Measurements from ENCODE around the gene CEACAM16. TPM values are rescaled to one million over a fixed set of nuclear protein-coding genes. Genes with fewer than 3 reads are reported as not detected.

The CEACAM16 gene
- total and polyA plus RNA-seq, 10 donors: not detected

GRCh38 chr19:44725251-44725650 is 26.3 kb downstream of the CEACAM16 start:
- 19 to 57% (median 31%) methylated on average over 8 to 18 of the region's 18 CpGs for WGBS, 5 donors
- H3K36me3 ChIP-seq: no peaks in the 10 kb centered on the region
- peaks cover 34 to 91% (median 64%) of the 10 kb centered on the region in 6 donors for H3K4me1 ChIP-seq
- peak overlapping the region in 6 of 8 donors; percentile 15 to 77 (median 60) for H3K27ac ChIP-seq
- H3K9me3 ChIP-seq: no peaks in the 10 kb centered on the region
- no peak for TF ChIP-seq CTCF (IDR thresholded peaks at IDR 0.05 in 8 of 11, conservative IDR thresholded peaks at IDR 0.05 in 3 of 11)
- no peak for TF ChIP-seq POLR2A (IDR thresholded peaks at IDR 0.05)
- TF ChIP-seq POLR2AphosphoS5 (IDR thresholded peaks at IDR 0.05): peak in 2 of 3 donors; percentile 50 to 61
- intact Hi-C loops (cut with DNase I; ENCODE audit: low total_unique reads): loop anchor here (2.0 kb wide), 1 partner anchor 46 kb away; no protein-coding TSS in a partner anchor
- DNase-seq: peak; percentile 81
- no peaks in the 10 kb centered on the region for H3K27me3 ChIP-seq (replicated peaks in 1 of 7)
- peak overlapping the region in 1 of 8 donors; percentile 13 for H3K4me3 ChIP-seq

GRCh38 chr19:44725684-44726083 is 26.7 kb downstream of the CEACAM16 start:
- Histone ChIP-seq H3K36me3 (no peaks in the 10 kb centered on the region), H3K9me3 (no peaks in the 10 kb centered on the region), H3K4me3 (peak overlapping the region in 1 of 8 donors; percentile 13), H3K27ac (peak overlapping the region in 6 of 8 donors; percentile 15 to 77 (median 60)), H3K4me1 (peaks cover 34 to 86% (median 62%) of the 10 kb centered on the region in 6 donors), H3K27me3 (replicated peaks in 1 of 7) (no peaks in the 10 kb centered on the region)
- no peak for TF ChIP-seq POLR2A (IDR thresholded peaks at IDR 0.05)
- TF ChIP-seq POLR2AphosphoS5 (IDR thresholded peaks at IDR 0.05): no peak
- no peak for TF ChIP-seq CTCF (IDR thresholded peaks at IDR 0.05 in 8 of 11, conservative IDR thresholded peaks at IDR 0.05 in 3 of 11)
- no peak for DNase-seq
- intact Hi-C loops (cut with DNase I; ENCODE audit: low total_unique reads): loop anchor here (2.0 kb wide), 1 partner anchor 45 kb away; no protein-coding TSS in a partner anchor
- WGBS, 5 donors: 64 to 86% (median 82%) methylated on average over 5 of the region's 5 CpGs

- Histone ChIP-seq H3K27me3 (replicated peaks in 1 of 7) (no peaks in the 10 kb centered on the region), H3K36me3 (no peaks in the 10 kb centered on the region), H3K9me3 (no peaks in the 10 kb centered on the region), H3K27ac (peak overlapping the region in 3 of 8 donors; percentile 17 to 67 (median 60)), H3K4me3 (no peak overlapping the region), H3K4me1 (peaks cover 34 to 78% (median 57%) of the 10 kb centered on the region in 6 donors)
- intact Hi-C loops (cut with DNase I; ENCODE audit: low total_unique reads): no loop called here
- TF ChIP-seq POLR2A (IDR thresholded peaks at IDR 0.05) (no peak), CTCF (IDR thresholded peaks at IDR 0.05 in 8 of 11, conservative IDR thresholded peaks at IDR 0.05 in 3 of 11) (no peak), POLR2AphosphoS5 (IDR thresholded peaks at IDR 0.05) (no peak)
- WGBS, 5 donors: 82 to 92% (median 92%) methylated on average over 12 of the region's 12 CpGs
- DNase-seq: no peak
Observed at GRCh38 chr19:44726465-44726864, 27.5 kb downstream of the CEACAM16 start.

- no peak for DNase-seq
- intact Hi-C loops (cut with DNase I; ENCODE audit: low total_unique reads): no loop called here
Observed at GRCh38 chr19:44728178-44728577, 29.2 kb downstream of the CEACAM16 start.

More at GRCh38 chr19:44728178-44728577, 29.2 kb downstream of the CEACAM16 start:
- 52 to 77% (median 64%) methylated on average over 6 of the region's 6 CpGs for WGBS, 5 donors
- no peak overlapping the region for H3K4me3 ChIP-seq
- H3K27ac ChIP-seq: peak overlapping the region in 2 of 8 donors; percentile 1 to 22
- TF ChIP-seq POLR2AphosphoS5 (IDR thresholded peaks at IDR 0.05): no peak
- TF ChIP-seq POLR2A (IDR thresholded peaks at IDR 0.05): no peak
- H3K36me3 ChIP-seq: no peaks in the 10 kb centered on the region
- H3K9me3 ChIP-seq: no peaks in the 10 kb centered on the region
- H3K4me1 ChIP-seq: peaks cover 18 to 66% (median 41%) of the 10 kb centered on the region in 6 donors
- no peaks in the 10 kb centered on the region for H3K27me3 ChIP-seq (replicated peaks in 1 of 7)
